Uterus (tissue), 4 donors: ENCODE results near the gene TSFM. TPM values are rescaled to one million over a fixed set of nuclear protein-coding genes. Genes with fewer than 3 reads are reported as not detected.

ENCODE experiments used
- DNase-seq, 2 donors: peaks; one replicate each; pipeline ENCODE4 v3.0.0-alpha.2; 2019 to 2020
- H3K27ac ChIP-seq, 2 donors: fragments of 200-600 bp; sonication (generic); 1 replicate in 1 of 2; 2 replicates in 1 of 2; pipeline ENCODE4 v1.5.1; 2016 to 2018
- H3K27me3 ChIP-seq, 2 donors: fragments of 200-600 bp; sonication (generic); one replicate each; pipeline ENCODE4 v1.5.1; 2018 to 2019; ENCODE audit warnings: control low read depth in 1 of 2
- H3K36me3 ChIP-seq, 2 donors: fragments of 200-600 bp; sonication (generic); one replicate each; pipeline ENCODE4 v1.5.1; 2019; ENCODE audit warnings: control low read depth in 1 of 2
- H3K4me1 ChIP-seq, 2 donors: fragments of 200-600 bp; sonication (generic); one replicate each; pipeline ENCODE4 v1.5.1; 2018 to 2019; ENCODE audit warnings: control low read depth in 1 of 2
- H3K4me3 ChIP-seq, 2 donors: fragments of 200-600 bp; sonication (generic); 1 replicate in 1 of 2; 2 replicates in 1 of 2; pipeline ENCODE4 v1.5.1; 2018 to 2019; ENCODE audit warnings: mild to moderate bottlenecking in 1 of 2
- H3K9me3 ChIP-seq, 2 donors: fragments of 200-600 bp; sonication (generic); one replicate each; pipeline ENCODE4 v1.5.1; 2019; ENCODE audit warnings: control low read depth in 1 of 2
- CTCF ChIP-seq, 4 experiments: fragments of 200-600 bp in 2 of 4; fragments of 450-650 bp in 2 of 4; sonication (generic) in 2 of 4; IDR thresholded peaks; one replicate each; pipeline ENCODE4 v1.5.1; 2016 to 2019; ENCODE audit warnings: antibody characterized with exemption in 4 of 4, mild to moderate bottlenecking in 2 of 4, moderate library complexity in 1 of 4
- POLR2A ChIP-seq, 2 donors: fragments of 450-650 bp; IDR thresholded peaks; one replicate each; pipeline ENCODE4 v1.6.1; 2016; ENCODE audit warnings: antibody characterized with exemption in 2 of 2, mild to moderate bottlenecking in 1 of 2, moderate library complexity in 1 of 2
- intact Hi-C: fragments of 100-400 bp; cut with DNase I; formaldehyde crosslinking; loops from one replicate; pipeline ENCODE4 v1.15.1; 2023; ENCODE audit warnings: low total_unique reads
- total RNA-seq, 4 donors: library from RNA; depleted of rRNA in 3 of 4; stranded (reverse); fragments of >200 nt in 3 of 4; gene quantifications; one replicate each; pipeline versions ENCODE4 v1.1.0 to v1.2.4, GENCODE V29; 2014 to 2023
- donor health status: DM: yes; HTN: yes; CAD: no.

The TSFM gene
- total RNA-seq, 4 donors from 2014 or later, result 8.2 to 22.3 (median 16.7) TPM

GRCh38 chr12:57775044-57775443 lies 7.5 kb upstream of the TSFM start:
- Histone ChIP-seq H3K27ac (no peak overlapping the region), H3K36me3 (no peaks in the 10 kb centered on the region), H3K4me1 (peaks cover 0 to 8% of the 10 kb centered on the region in 2 donors), H3K27me3 (no peaks in the 10 kb centered on the region), H3K4me3 (no peak overlapping the region), H3K9me3 (no peaks in the 10 kb centered on the region)
- intact Hi-C loops, result no loop called here
- TF ChIP-seq CTCF (IDR thresholded peaks at IDR 0.05) (no peak), POLR2A (IDR thresholded peaks at IDR 0.05) (no peak)
- no peak for DNase-seq

DNA sequence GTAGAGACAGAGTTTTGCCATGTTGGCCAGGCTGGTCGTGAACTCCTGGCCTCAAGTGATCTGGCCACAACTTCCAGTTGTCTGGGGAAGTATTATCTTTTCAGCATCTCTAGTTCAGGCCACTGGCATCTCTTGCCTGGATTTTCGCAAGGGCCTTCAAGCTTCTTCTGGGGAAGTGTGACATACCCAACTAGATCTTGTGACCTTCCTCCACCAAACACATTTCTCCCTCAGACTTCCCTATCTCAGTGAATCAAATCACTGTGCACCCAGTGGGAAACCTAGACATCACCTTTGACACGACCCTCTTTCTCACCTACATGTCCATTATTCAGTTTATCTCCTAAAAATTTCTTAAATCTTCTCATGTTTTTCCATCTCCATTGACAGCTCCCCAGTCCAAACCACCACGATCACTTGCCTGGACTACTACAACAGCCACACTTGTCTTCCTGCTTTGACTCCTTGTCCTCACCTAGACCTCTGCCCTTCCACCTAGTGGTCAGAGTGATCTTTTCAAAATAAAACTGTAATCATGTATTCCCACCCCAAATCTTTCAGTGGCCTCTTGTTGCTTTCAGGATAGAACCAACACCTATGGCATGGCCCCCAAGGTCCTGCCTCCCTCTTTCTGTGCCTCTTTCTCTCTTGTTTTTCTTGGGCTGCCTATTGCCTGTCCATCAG lies 6.9 kb upstream of the TSFM start:
- intact Hi-C loops, result no loop called here
- no peak overlapping the region for H3K27ac ChIP-seq
- peaks cover 0 to 8% of the 10 kb centered on the region in 2 donors for H3K4me1 ChIP-seq
- DNase-seq, result no peak
- no peak for TF ChIP-seq CTCF (IDR thresholded peaks at IDR 0.05)
- TF ChIP-seq POLR2A (IDR thresholded peaks at IDR 0.05), result no peak
- H3K27me3 ChIP-seq, result no peaks in the 10 kb centered on the region
- H3K4me3 ChIP-seq, result no peak overlapping the region
- no peaks in the 10 kb centered on the region for H3K36me3 ChIP-seq
- H3K9me3 ChIP-seq, result no peaks in the 10 kb centered on the region

DNA sequence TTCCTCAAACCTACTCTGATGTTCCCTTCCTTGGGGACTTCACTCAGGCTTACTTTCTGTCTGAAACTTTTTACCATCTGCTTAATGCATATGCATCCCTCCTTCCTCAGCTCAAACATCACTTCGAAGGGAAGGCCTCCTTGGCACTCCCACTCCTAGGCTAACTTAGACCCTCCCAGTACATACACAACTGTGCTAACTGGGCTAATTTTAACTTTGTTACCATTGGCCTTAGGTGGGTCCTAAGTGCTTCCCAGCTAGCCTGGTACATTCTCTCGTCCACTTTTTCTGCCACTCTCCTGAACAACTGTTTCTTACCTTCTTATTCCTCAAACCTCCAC lies 6.4 kb upstream of the TSFM start:
- Histone ChIP-seq H3K4me3 (no peak overlapping the region), H3K9me3 (no peaks in the 10 kb centered on the region), H3K36me3 (no peaks in the 10 kb centered on the region), H3K27ac (no peak overlapping the region), H3K27me3 (no peaks in the 10 kb centered on the region), H3K4me1 (peaks cover 0 to 8% of the 10 kb centered on the region in 2 donors)
- no peak for DNase-seq
- TF ChIP-seq CTCF (IDR thresholded peaks at IDR 0.05) (no peak), POLR2A (IDR thresholded peaks at IDR 0.05) (no peak)
- intact Hi-C loops, result no loop called here

- no peak for DNase-seq
- Histone ChIP-seq H3K36me3 (no peaks in the 10 kb centered on the region), H3K4me1 (peaks cover 0 to 5% of the 10 kb centered on the region in 2 donors), H3K27ac (no peak overlapping the region), H3K9me3 (no peaks in the 10 kb centered on the region), H3K27me3 (no peaks in the 10 kb centered on the region), H3K4me3 (no peak overlapping the region)
- intact Hi-C loops, result no loop called here
- TF ChIP-seq CTCF (IDR thresholded peaks at IDR 0.05) (no peak), POLR2A (IDR thresholded peaks at IDR 0.05) (no peak)
These were observed 5.2 kb upstream of the TSFM start for GRCh38 chr12:57777367-57777766.

DNA sequence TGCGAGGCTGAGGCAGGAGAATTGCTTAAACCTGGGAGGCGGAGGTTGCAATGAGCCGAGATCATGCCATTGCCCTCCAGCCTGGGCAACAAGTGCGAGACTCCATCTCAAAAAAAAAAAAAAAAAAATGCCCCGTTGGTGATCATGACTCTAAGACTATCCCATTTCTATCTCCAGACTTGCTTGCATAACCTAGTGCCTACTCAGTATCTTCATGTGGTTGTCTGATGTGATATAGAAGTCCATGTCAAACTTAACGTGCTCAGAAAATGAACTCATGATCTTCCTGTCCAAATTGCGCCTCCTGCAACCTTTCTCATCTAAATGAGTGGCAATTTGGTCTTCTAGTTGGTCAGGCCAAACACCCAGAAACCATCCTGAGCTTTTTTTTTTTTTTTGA lies 4.7 kb upstream of the TSFM start:
- no peak overlapping the region for H3K4me3 ChIP-seq
- TF ChIP-seq CTCF (IDR thresholded peaks at IDR 0.05) (no peak), POLR2A (IDR thresholded peaks at IDR 0.05) (no peak)
- DNase-seq, result no peak
- H3K9me3 ChIP-seq, result no peaks in the 10 kb centered on the region
- intact Hi-C loops, result no loop called here
- no peak overlapping the region for H3K27ac ChIP-seq
- H3K36me3 ChIP-seq, result no peaks in the 10 kb centered on the region
- H3K27me3 ChIP-seq, result no peaks in the 10 kb centered on the region
- H3K4me1 ChIP-seq, result peaks cover 0 to 5% of the 10 kb centered on the region in 2 donors
